OCI-LY7 (cell line): ENCODE data around the gene EPHB1. TPM values are rescaled to one million over a fixed set of nuclear protein-coding genes. Genes with fewer than 3 reads are reported as not detected.

Experiments
- BruUV-seq: library from RNA; stranded (reverse); fragments of 400-500 nt; replicated peaks from 2 replicates; lab custom pipeline; 2021; lab: Mats Ljungman, UMichigan
- CTCF ChIA-PET: fragments of 300-600 bp; sonication (Branson Sonifier 250); formaldehyde crosslinking; loops from one replicate; lab custom pipeline; 2022; ENCODE audit warnings: antibody characterized with exemption; ENCODE audit not compliant: unreplicated experiment; lab: Charles Lee
- POLR2A ChIA-PET: fragments of 300-600 bp; sonication (Branson Sonifier 250); formaldehyde crosslinking; loops from one replicate; lab custom pipeline; 2022; ENCODE audit warnings: antibody characterized with exemption; lab: Charles Lee
- DNase-seq: peaks from one replicate; pipeline ENCODE4 v3.0.0-alpha.2; 2015; ENCODE audit warnings: low spot score
- H2AFZ ChIP-seq: fragments of 200-600 bp; sonication (generic), shearing (Covaris generic); 2 replicates; pipeline ENCODE4 v1.6.1; 2014; ENCODE audit warnings: mild to moderate bottlenecking, antibody characterized with exemption, low read length, moderate library complexity
- H3K27ac ChIP-seq: fragments of 200-600 bp; sonication (generic); 2 replicates; pipeline ENCODE4 v1.5.1; 2014; ENCODE audit warnings: mixed run types, low read depth, mild to moderate bottlenecking, moderate library complexity, low read length, inconsistent platforms; ENCODE audit not compliant: poor library complexity, severe bottlenecking
- H3K36me3 ChIP-seq: fragments of 200-600 bp; sonication (generic); 2 replicates; pipeline ENCODE4 v1.6.1; 2014; ENCODE audit warnings: mild to moderate bottlenecking, antibody characterized with exemption, low read length, moderate library complexity, mixed read lengths; ENCODE audit not compliant: insufficient read depth
- H3K4me1 ChIP-seq: fragments of 200-600 bp; sonication (generic); 2 replicates; pipeline ENCODE4 v1.5.1; 2014; ENCODE audit warnings: mild to moderate bottlenecking, low read length; ENCODE audit not compliant: insufficient read depth, poor library complexity, severe bottlenecking
- H3K4me2 ChIP-seq: fragments of 200-600 bp; sonication (generic); 2 replicates; pipeline ENCODE4 v1.6.1; 2014; ENCODE audit warnings: mild to moderate bottlenecking, low read length
- H3K4me3 ChIP-seq: fragments of 200-600 bp; sonication (generic); 2 replicates; pipeline ENCODE4 v1.5.1; 2014; ENCODE audit warnings: mild to moderate bottlenecking, low read depth, low read length; ENCODE audit not compliant: poor library complexity, severe bottlenecking
- H3K79me2 ChIP-seq: fragments of 200-600 bp; sonication (generic); 2 replicates; pipeline ENCODE4 v1.6.1; 2016; ENCODE audit warnings: low read depth, mild to moderate bottlenecking, low read length, moderate library complexity, mixed read lengths; ENCODE audit not compliant: insufficient read depth
- H3K9me2 ChIP-seq: fragments of 200-600 bp; sonication (generic); 2 replicates; pipeline ENCODE4 v1.6.1; 2016; ENCODE audit warnings: mild to moderate bottlenecking, low read length, mixed read lengths; ENCODE audit not compliant: insufficient read depth
- H3K9me3 ChIP-seq: fragments of 200-600 bp; sonication (generic); 2 replicates; pipeline ENCODE4 v1.6.1; 2014; ENCODE audit warnings: mild to moderate bottlenecking, mixed run types, low read length, mixed read lengths
- H4K20me1 ChIP-seq: fragments of 200-600 bp; sonication (generic); 2 replicates; pipeline ENCODE4 v1.6.1; 2014; ENCODE audit warnings: mild to moderate bottlenecking, antibody characterized with exemption, low read length, moderate library complexity, mixed read lengths; ENCODE audit not compliant: insufficient read depth
- CTCF ChIP-seq: fragments of 200-600 bp; sonication (generic); conservative IDR thresholded peaks from 2 replicates; pipeline ENCODE4 v1.5.1; 2014; ENCODE audit warnings: mild to moderate bottlenecking, antibody characterized with exemption, low read length, moderate library complexity, mixed read lengths
- EZH2phosphoT487 ChIP-seq: fragments of 200-600 bp; sonication (generic); IDR thresholded peaks from 2 replicates; pipeline ENCODE4 v1.6.1; 2018; ENCODE audit warnings: low read depth, borderline replicate concordance, mild to moderate bottlenecking, mixed run types, antibody characterized with exemption, low read length, moderate library complexity, mixed read lengths
- intact Hi-C: fragments of 100-400 bp; cut with micrococcal nuclease; formaldehyde crosslinking; loops from one replicate; pipeline ENCODE4 v1.10.0; 2022; ENCODE audit not compliant: unreplicated experiment
- total RNA-seq, 2 experiments: library from RNA; depleted of rRNA in 1 of 2; stranded (reverse); fragments of >200 nt in 1 of 2; shearing (Covaris generic) in 1 of 2; gene quantifications; 2 replicates each; pipeline ENCODE4 v1.2.3, GENCODE V29; 2014 to 2022

EPHB1 gene
- total RNA-seq, 2 experiments from 2014 or later = 0.54 to 1.3 TPM

- no peaks in the 10 kb centered on the region for H3K4me1 ChIP-seq
- H3K9me2 ChIP-seq = no peaks in the 10 kb centered on the region
- no peak overlapping the region for H3K4me3 ChIP-seq
- H3K36me3 ChIP-seq = no peaks in the 10 kb centered on the region
- no peak overlapping the region for H3K27ac ChIP-seq
- BruUV-seq = no TSS peak
- ChIA-PET CTCF (no interaction called here), POLR2A (no interaction called here)
- no peaks in the 10 kb centered on the region for H3K79me2 ChIP-seq
- intact Hi-C loops = no loop called here
- no peak overlapping the region for H3K4me2 ChIP-seq
- no peak for DNase-seq
- no peaks in the 10 kb centered on the region for H4K20me1 ChIP-seq
- H3K9me3 ChIP-seq = no peaks in the 10 kb centered on the region
- TF ChIP-seq EZH2phosphoT487 = no peak
- no peak for TF ChIP-seq CTCF
- H2AFZ ChIP-seq = no peak overlapping the region
Observed at GRCh38 chr3:135218304-135218703, 423.2 kb downstream of the EPHB1 start.

GRCh38 chr3:135218782-135219181 lies 423.7 kb downstream of the EPHB1 start:
- H3K4me1 ChIP-seq = no peaks in the 10 kb centered on the region
- intact Hi-C loops = no loop called here
- H3K9me2 ChIP-seq = no peaks in the 10 kb centered on the region
- H2AFZ ChIP-seq = no peak overlapping the region
- POLR2A ChIA-PET = no interaction called here
- no peaks in the 10 kb centered on the region for H3K79me2 ChIP-seq
- H3K9me3 ChIP-seq = no peaks in the 10 kb centered on the region
- no peak for DNase-seq
- no peaks in the 10 kb centered on the region for H4K20me1 ChIP-seq
- H3K36me3 ChIP-seq = no peaks in the 10 kb centered on the region
- BruUV-seq = no TSS peak
- H3K4me3 ChIP-seq = no peak overlapping the region
- no peak overlapping the region for H3K27ac ChIP-seq
- no peak overlapping the region for H3K4me2 ChIP-seq
- CTCF ChIA-PET = no interaction called here
- no peak for TF ChIP-seq CTCF
- no peak for TF ChIP-seq EZH2phosphoT487

GRCh38 chr3:135224815-135225362 lies 429.8 kb downstream of the EPHB1 start:
- no peaks in the 10 kb centered on the region for H3K9me2 ChIP-seq
- ChIA-PET CTCF (no interaction called here), POLR2A (no interaction called here)
- H3K4me2 ChIP-seq = no peak overlapping the region
- no peak for TF ChIP-seq EZH2phosphoT487
- TF ChIP-seq CTCF = no peak
- no peaks in the 10 kb centered on the region for H3K36me3 ChIP-seq
- no peak overlapping the region for H2AFZ ChIP-seq
- no peak overlapping the region for H3K27ac ChIP-seq
- H3K9me3 ChIP-seq = no peaks in the 10 kb centered on the region
- no peaks in the 10 kb centered on the region for H3K4me1 ChIP-seq
- DNase-seq = no peak
- H4K20me1 ChIP-seq = no peaks in the 10 kb centered on the region
- intact Hi-C loops = no loop called here
- H3K79me2 ChIP-seq = no peaks in the 10 kb centered on the region
- BruUV-seq = no TSS peak
- H3K4me3 ChIP-seq = no peak overlapping the region
